A549 (cell line): Measurements from ENCODE around the gene DLL4. TPM values are rescaled to one million over a fixed set of nuclear protein-coding genes. Genes with fewer than 3 reads are reported as not detected.

Experiments
- ATAC-seq, 2 experiments: fragments of 200-7000 bp in 1 of 2; fragments of >200 bp in 1 of 2; cut with Nextera tagmentation in 1 of 2; cut with Tn5 transposase in 1 of 2; 3 replicates each; pipeline versions ENCODE4 v1.8.0 to v1.9.1; 2018 to 2020; ENCODE audit warnings: mild to moderate bottlenecking in 1 of 2, moderate library complexity in 1 of 2
- CTCF ChIA-PET: fragments of 300-600 bp; sonication (Branson Sonifier 250); formaldehyde crosslinking; extraction: SDS; loops from one replicate; lab custom pipeline; 2021; ENCODE audit warnings: antibody characterized with exemption, inconsistent platforms; lab: Yijun Ruan, JAX
- POLR2A ChIA-PET: fragments of 350-600 bp; formaldehyde crosslinking; extraction: SDS; loops from one replicate; lab custom pipeline; 2021; ENCODE audit warnings: antibody characterized with exemption, inconsistent platforms; lab: Yijun Ruan, JAX
- DNase-seq, 2 experiments: peaks; one replicate each; pipeline versions ENCODE4 v3.0.0 to v3.0.0-alpha.2; 2011 to 2016; ENCODE audit warnings: low read depth in 1 of 2, low spot score in 1 of 2
- FAIRE-seq: peaks from 2 replicates; lab custom pipeline; 2011; peaks lifted over from hg19 to GRCh38; lab: Jason Lieb, UNC
- H3K27ac ChIP-seq, 2 experiments: fragments of >200 bp; sonication (Bioruptor Twin); formaldehyde crosslinking; 3 replicates each; pipeline ENCODE4 v1.5.1; 2016 to 2017
- H3K4me1 ChIP-seq: fragments of >200 bp; sonication (Bioruptor Twin); formaldehyde crosslinking; 3 replicates; pipeline ENCODE4 v1.6.1; 2016
- H3K4me2 ChIP-seq: fragments of >200 bp; sonication (Bioruptor Twin); formaldehyde crosslinking; 3 replicates; pipeline ENCODE4 v1.6.1; 2016
- H3K4me3 ChIP-seq: fragments of >200 bp; sonication (Bioruptor Twin); formaldehyde crosslinking; 3 replicates; pipeline ENCODE4 v1.5.1; 2016
- H3K9me3 ChIP-seq: fragments of >200 bp; sonication (Bioruptor Twin); formaldehyde crosslinking; 3 replicates; pipeline ENCODE4 v1.6.1; 2016
- ATOH8 ChIP-seq: fragments of 250-450 bp; sonication (Bioruptor Pico); IDR thresholded peaks from 2 replicates; pipeline ENCODE4 v1.5.0; 2020; ENCODE audit warnings: low read depth, mild to moderate bottlenecking, moderate library complexity
- BCL3 ChIP-seq: fragments of >200 bp; sonication (Bioruptor Twin); formaldehyde crosslinking; IDR thresholded peaks from 3 replicates; pipeline ENCODE4 v1.6.1; 2016
- BHLHE40 ChIP-seq: IDR thresholded peaks from 2 replicates; pipeline ENCODE4 v1.6.1; 2012; ENCODE audit warnings: low read depth, low read length, inconsistent platforms
- CBX2 ChIP-seq: fragments of 200-600 bp; sonication (generic); IDR thresholded peaks from 2 replicates; pipeline ENCODE4 v1.6.1; 2016; ENCODE audit warnings: low read depth, mild to moderate bottlenecking, borderline replicate concordance
- CEBPB ChIP-seq, 2 experiments: fragments of >200 bp in 1 of 2; sonication (Bioruptor Twin) in 1 of 2; formaldehyde crosslinking in 1 of 2; IDR thresholded peaks; 2 replicates each; pipeline ENCODE4 v1.6.1; 2012 to 2016
- E2F6 ChIP-seq: IDR thresholded peaks from 2 replicates; pipeline ENCODE4 v1.6.1; 2012; ENCODE audit warnings: low read depth, borderline replicate concordance
- EHF ChIP-seq: fragments of 250-450 bp; sonication (Bioruptor Pico); IDR thresholded peaks from 2 replicates; pipeline ENCODE4 v1.5.0; 2020; ENCODE audit warnings: mild to moderate bottlenecking
- FOSB ChIP-seq: fragments of 250-450 bp; sonication (Bioruptor Pico); IDR thresholded peaks from 2 replicates; pipeline ENCODE4 v1.5.0; 2020; ENCODE audit warnings: mild to moderate bottlenecking, moderate library complexity
- FOSL2 ChIP-seq, 2 experiments: fragments of 450-650 bp in 1 of 2; fragments of >200 bp in 1 of 2; sonication (Bioruptor Twin) in 1 of 2; formaldehyde crosslinking; IDR thresholded peaks; 2 replicates each; pipeline versions ENCODE4 v1.5.0 to v1.6.1; 2016 to 2020; ENCODE audit warnings: mild to moderate bottlenecking in 1 of 2, moderate library complexity in 1 of 2
- HDAC2 ChIP-seq: fragments of 200-600 bp; sonication (generic); IDR thresholded peaks from 2 replicates; pipeline ENCODE4 v1.6.1; 2016
- HOXB5 ChIP-seq: fragments of 250-450 bp; sonication (Bioruptor Pico); IDR thresholded peaks from 2 replicates; pipeline ENCODE4 v1.5.0; 2020; ENCODE audit warnings: mild to moderate bottlenecking, moderate library complexity
- KDM1A ChIP-seq: fragments of 200-600 bp; sonication (generic); IDR thresholded peaks from 2 replicates; pipeline ENCODE4 v1.6.1; 2016; ENCODE audit warnings: low read depth, mild to moderate bottlenecking
- MAX ChIP-seq: IDR thresholded peaks from 2 replicates; pipeline ENCODE4 v1.6.1; 2012
- NFE2L2 ChIP-seq: fragments of 150-350 bp; conservative IDR thresholded peaks from 2 replicates; pipeline ENCODE4 v1.6.1; 2014; ENCODE audit warnings: low read length
- POLR2AphosphoS2 ChIP-seq: conservative IDR thresholded peaks from 2 replicates; pipeline ENCODE4 v1.6.1; 2012; ENCODE audit warnings: low read length, improper control_type of control experiment, inconsistent platforms
- RAD21 ChIP-seq, 2 experiments: fragments of >200 bp in 1 of 2; sonication (Bioruptor Twin) in 1 of 2; formaldehyde crosslinking in 1 of 2; IDR thresholded peaks in 1 of 2; conservative IDR thresholded peaks in 1 of 2; 2 replicates in 1 of 2; 3 replicates in 1 of 2; pipeline ENCODE4 v1.6.1; 2012 to 2018; ENCODE audit warnings: inconsistent platforms in 1 of 2
- RCOR1 ChIP-seq: fragments of 150-350 bp; IDR thresholded peaks from 2 replicates; pipeline ENCODE4 v1.6.1; 2014; ENCODE audit warnings: antibody characterized with exemption, low read length, low read depth
- RFX5 ChIP-seq: fragments of 450-650 bp; IDR thresholded peaks from 2 replicates; pipeline ENCODE4 v1.7.1; 2014; ENCODE audit warnings: antibody characterized with exemption, mild to moderate bottlenecking, moderate library complexity
- TP53 ChIP-seq: fragments of 250-450 bp; sonication (Bioruptor Pico); IDR thresholded peaks from 2 replicates; pipeline ENCODE4 v1.5.0; 2021; ENCODE audit warnings: mild to moderate bottlenecking, moderate library complexity
- USF2 ChIP-seq: fragments of 450-650 bp; IDR thresholded peaks from 2 replicates; pipeline ENCODE4 v1.6.1; 2014; ENCODE audit warnings: antibody characterized with exemption
- ZFP36 ChIP-seq: fragments of 450-650 bp; IDR thresholded peaks from 2 replicates; pipeline ENCODE4 v1.6.1; 2014; ENCODE audit warnings: borderline replicate concordance; ENCODE audit not compliant: partially characterized antibody
- WGBS: methylation state at CpG from one replicate; pipeline ENCODE4 v1.1.6; 2017; ENCODE audit errors: missing lambda C conversion rate; 5-methylcytosine and 5-hydroxymethylcytosine counted together
- polyA plus RNA-seq, 4 experiments: library from polyadenylated mRNA; depleted of rRNA in 3 of 4; stranded (reverse); fragments of >200 nt; fragmentation: RNase III in 1 of 4; extraction: RNeasy Plus Mini Kit Qiagen cat#74134 plus additional on column Dnase treatment in 1 of 4; gene quantifications; 2 replicates in 3 of 4; 3 replicates in 1 of 4; pipeline ENCODE4 v1.2.3, GENCODE V29; 2011 to 2017
- TF ChIP-seq, protein P1 (sequence below): fragments of >200 bp; sonication (Bioruptor Twin); formaldehyde crosslinking; IDR thresholded peaks from 3 replicates; pipeline ENCODE4 v1.5.1; 2016

DLL4 gene
- polyA plus RNA-seq, 2 of the 4 experiments (the other 2 are of a cell fraction): 0.09 to 0.28 TPM

DNA sequence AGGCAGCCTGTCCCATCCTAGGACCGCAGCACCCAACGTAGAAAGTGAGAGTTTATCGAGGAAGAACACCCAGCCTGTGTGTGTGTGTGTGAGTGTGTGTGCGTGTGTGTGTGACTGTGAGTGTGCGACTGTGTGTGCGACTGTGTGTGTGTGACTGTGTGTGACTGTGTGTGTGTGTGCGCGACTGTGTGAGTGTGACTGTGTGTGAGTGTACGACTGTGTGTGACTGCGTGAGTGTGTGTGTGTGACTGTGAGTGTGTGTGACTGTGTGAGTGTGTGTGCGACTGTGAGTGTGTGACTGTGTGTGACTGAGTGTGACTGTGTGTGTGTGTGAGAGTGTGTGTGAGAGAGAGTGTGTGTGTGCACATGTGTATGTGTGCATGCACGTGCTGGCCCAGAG lies 15.1 kb upstream of the DLL4 start:
- CTCF ChIA-PET: interaction anchor here (1.9 to 4.2 kb wide), 2 partner anchors 9 to 28 kb away, joined by 13 to 44 read pairs; no protein-coding TSS in a partner anchor
- ATAC-seq (no peak), FAIRE-seq (no peak), DNase-seq (no peak)
- Histone ChIP-seq H3K4me3 (no peak overlapping the region), H3K9me3 (no peaks in the 10 kb centered on the region), H3K27ac (no peak overlapping the region), H3K4me2 (no peak overlapping the region), H3K4me1 (peaks cover 8% of the 10 kb centered on the region; the same call in 2 of the 3 replicates)
- 98% methylated on average over 7 of the region's 12 CpGs for WGBS
- POLR2A ChIA-PET: no interaction called here
- no peak for TF ChIP-seq TP53
- TF ChIP-seq CBX2: no peak
- TF ChIP-seq NFE2L2: no peak
- TF ChIP-seq RCOR1: no peak
- no peak for TF ChIP-seq POLR2AphosphoS2
- no peak for TF ChIP-seq BHLHE40
- TF ChIP-seq CEBPB (IDR thresholded peaks at IDR 0.05): no peak
- no peak for TF ChIP-seq RFX5
- no peak for TF ChIP-seq HDAC2
- no peak for TF ChIP-seq KDM1A
- no peak for TF ChIP-seq USF2
- no peak for TF ChIP-seq FOSL2 (IDR thresholded peaks at IDR 0.05)
- TF ChIP-seq FOSL2 (CRISPR knock-in tag; IDR thresholded peaks at IDR 0.05): no peak
- no peak for TF ChIP-seq MAX
- no peak for TF ChIP-seq BCL3

DNA sequence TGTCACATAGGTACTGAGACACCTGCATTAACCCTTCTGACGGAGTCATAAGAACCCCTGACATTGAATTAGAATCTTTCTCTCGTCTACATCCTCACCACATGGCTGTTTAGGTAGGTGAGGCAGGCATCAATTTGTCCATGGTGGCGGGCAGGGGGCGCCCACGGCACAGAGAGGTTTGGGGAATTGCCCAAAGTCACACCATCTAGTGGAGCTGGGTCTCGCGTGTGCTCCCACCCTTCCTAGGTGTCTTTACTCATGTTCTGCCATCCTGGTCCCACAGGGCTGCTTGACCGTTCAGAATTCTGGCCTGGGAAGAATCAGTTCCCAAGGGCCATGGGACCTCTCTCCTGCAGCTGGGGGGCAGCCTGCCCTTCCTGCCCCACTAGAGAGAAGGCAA lies 14.7 kb upstream of the DLL4 start:
- ChIA-PET POLR2A (no interaction called here), CTCF (interaction anchor here (1.1 to 4.2 kb wide), 4 partner anchors 10 to 27 kb away, joined by 3 to 44 read pairs (median 14); partner anchors contain the start of genes DLL4 and VPS18)
- FAIRE-seq: no peak
- peak in 1 of 2 experiments; percentile 52; a peak in 3 of 6 replicates for ATAC-seq
- 48% methylated on average over 8 of the region's 8 CpGs for WGBS
- Histone ChIP-seq H3K4me3 (no peak overlapping the region), H3K9me3 (no peaks in the 10 kb centered on the region), H3K27ac (no peak overlapping the region), H3K4me2 (no peak overlapping the region), H3K4me1 (peaks cover 6% of the 10 kb centered on the region; the same call in 2 of the 3 replicates)
- TF ChIP-seq HOXB5 (CRISPR knock-in tag): no peak
- no peak for TF ChIP-seq FOSB (CRISPR knock-in tag)
- TF ChIP-seq EHF (CRISPR knock-in tag): no peak
- no peak for TF ChIP-seq E2F6
- TF ChIP-seq ZFP36: no peak
- TF ChIP-seq RFX5: no peak
- no peak for TF ChIP-seq ATOH8
- peak; percentile 28 to 46; a peak in 4 of 5 replicates for TF ChIP-seq RAD21 (conservative IDR thresholded peaks at IDR 0.05 in 1 of 2, IDR thresholded peaks at IDR 0.05 in 1 of 2)
- TF ChIP-seq, protein P1, sequence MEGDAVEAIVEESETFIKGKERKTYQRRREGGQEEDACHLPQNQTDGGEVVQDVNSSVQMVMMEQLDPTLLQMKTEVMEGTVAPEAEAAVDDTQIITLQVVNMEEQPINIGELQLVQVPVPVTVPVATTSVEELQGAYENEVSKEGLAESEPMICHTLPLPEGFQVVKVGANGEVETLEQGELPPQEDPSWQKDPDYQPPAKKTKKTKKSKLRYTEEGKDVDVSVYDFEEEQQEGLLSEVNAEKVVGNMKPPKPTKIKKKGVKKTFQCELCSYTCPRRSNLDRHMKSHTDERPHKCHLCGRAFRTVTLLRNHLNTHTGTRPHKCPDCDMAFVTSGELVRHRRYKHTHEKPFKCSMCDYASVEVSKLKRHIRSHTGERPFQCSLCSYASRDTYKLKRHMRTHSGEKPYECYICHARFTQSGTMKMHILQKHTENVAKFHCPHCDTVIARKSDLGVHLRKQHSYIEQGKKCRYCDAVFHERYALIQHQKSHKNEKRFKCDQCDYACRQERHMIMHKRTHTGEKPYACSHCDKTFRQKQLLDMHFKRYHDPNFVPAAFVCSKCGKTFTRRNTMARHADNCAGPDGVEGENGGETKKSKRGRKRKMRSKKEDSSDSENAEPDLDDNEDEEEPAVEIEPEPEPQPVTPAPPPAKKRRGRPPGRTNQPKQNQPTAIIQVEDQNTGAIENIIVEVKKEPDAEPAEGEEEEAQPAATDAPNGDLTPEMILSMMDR: peak; percentile 18; the same call in 1 of the 3 replicates
- DNase-seq: no peak
